Testis (tissue), 3 donors: ENCODE results near the gene ADSL. TPM values are rescaled to one million over a fixed set of nuclear protein-coding genes. Genes with fewer than 3 reads are reported as not detected.

Experiments
- DNase-seq: peaks from one replicate; pipeline ENCODE4 v3.0.0-alpha.2; 2019
- H3K27ac ChIP-seq, 2 donors: fragments of 200-600 bp; sonication (generic); one replicate each; pipeline ENCODE4 v1.5.1; 2019
- H3K27me3 ChIP-seq: fragments of 200-600 bp; sonication (generic); one replicate; pipeline ENCODE4 v1.5.1; 2019
- H3K36me3 ChIP-seq: fragments of 200-600 bp; sonication (generic); one replicate; pipeline ENCODE4 v1.5.1; 2017; ENCODE audit warnings: low read depth; ENCODE audit errors: missing control alignments
- H3K4me1 ChIP-seq: fragments of 200-600 bp; sonication (generic); one replicate; pipeline ENCODE4 v1.5.1; 2019
- H3K4me3 ChIP-seq, 2 donors: fragments of 200-600 bp; sonication (generic); one replicate each; pipeline ENCODE4 v1.5.1; 2017 to 2019
- H3K9me3 ChIP-seq: fragments of 200-600 bp; sonication (generic); one replicate; pipeline ENCODE4 v1.5.1; 2017
- POLR2A ChIP-seq: fragments of 450-650 bp; IDR thresholded peaks from one replicate; pipeline ENCODE4 v1.6.1; 2017; ENCODE audit warnings: antibody characterized with exemption, mild to moderate bottlenecking, moderate library complexity
- WGBS, 2 donors: methylation state at CpG; one replicate each; pipeline ENCODE4 v1.1.5; 2018; 5-methylcytosine and 5-hydroxymethylcytosine counted together
- intact Hi-C: fragments of 100-400 bp; cut with DNase I; formaldehyde crosslinking; loops from one replicate; pipeline ENCODE4 v1.15.1; 2023; ENCODE audit warnings: low total_unique reads
- polyA plus RNA-seq: library from polyadenylated mRNA; stranded (reverse); fragments of 350-450 nt; fragmentation: Illumina TruSeq; extraction: RNeasy Lipid Tissue Mini Kit (QIAGEN cat#74804); gene quantifications from one replicate; pipeline ENCODE4 v1.2.3, GENCODE V29; 2014; ENCODE audit warnings: low read depth, low replicate concordance; ENCODE audit not compliant: insufficient read depth
- total RNA-seq, 2 donors: library from RNA; depleted of rRNA; stranded (reverse); fragments of >200 nt; gene quantifications; one replicate each; pipeline ENCODE4 v1.2.3, GENCODE V29; 2016
- TF ChIP-seq, protein P1 (sequence below), 3 experiments: fragments of 450-650 bp in 2 of 3; fragments of 200-600 bp in 1 of 3; sonication (generic) in 1 of 3; IDR thresholded peaks; one replicate each; pipeline ENCODE4 v1.5.1; 2016 to 2019; ENCODE audit warnings: antibody characterized with exemption in 3 of 3, mild to moderate bottlenecking in 2 of 3, moderate library complexity in 1 of 3

Gene ADSL
- total and polyA plus RNA-seq, 3 donors from 2014 or later: 72.4 to 102 (median 78.9) TPM

DNA sequence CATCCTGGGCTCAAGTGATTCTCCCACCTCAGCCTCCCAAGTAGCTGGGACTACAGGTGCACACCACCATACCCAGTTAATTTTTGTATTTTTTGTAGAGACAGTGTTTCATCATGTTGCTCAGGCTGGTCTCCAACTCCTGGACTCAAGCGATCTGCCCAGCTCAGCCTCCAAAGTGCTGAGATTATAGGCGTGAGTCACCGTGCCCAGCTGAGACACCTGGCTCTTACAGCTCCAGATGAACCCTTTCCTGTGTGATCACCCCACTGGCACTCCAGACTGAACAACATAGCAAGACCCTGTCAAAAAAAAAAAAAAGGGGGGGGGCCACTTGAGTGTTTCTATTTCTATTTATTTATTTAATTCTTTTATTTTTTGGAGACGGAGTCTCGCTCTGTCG is 1.0 kb upstream of the ADSL start:
- H3K4me3 ChIP-seq: peak overlapping the region; percentile 70 to 95
- DNase-seq: no peak
- TF ChIP-seq, protein P1, sequence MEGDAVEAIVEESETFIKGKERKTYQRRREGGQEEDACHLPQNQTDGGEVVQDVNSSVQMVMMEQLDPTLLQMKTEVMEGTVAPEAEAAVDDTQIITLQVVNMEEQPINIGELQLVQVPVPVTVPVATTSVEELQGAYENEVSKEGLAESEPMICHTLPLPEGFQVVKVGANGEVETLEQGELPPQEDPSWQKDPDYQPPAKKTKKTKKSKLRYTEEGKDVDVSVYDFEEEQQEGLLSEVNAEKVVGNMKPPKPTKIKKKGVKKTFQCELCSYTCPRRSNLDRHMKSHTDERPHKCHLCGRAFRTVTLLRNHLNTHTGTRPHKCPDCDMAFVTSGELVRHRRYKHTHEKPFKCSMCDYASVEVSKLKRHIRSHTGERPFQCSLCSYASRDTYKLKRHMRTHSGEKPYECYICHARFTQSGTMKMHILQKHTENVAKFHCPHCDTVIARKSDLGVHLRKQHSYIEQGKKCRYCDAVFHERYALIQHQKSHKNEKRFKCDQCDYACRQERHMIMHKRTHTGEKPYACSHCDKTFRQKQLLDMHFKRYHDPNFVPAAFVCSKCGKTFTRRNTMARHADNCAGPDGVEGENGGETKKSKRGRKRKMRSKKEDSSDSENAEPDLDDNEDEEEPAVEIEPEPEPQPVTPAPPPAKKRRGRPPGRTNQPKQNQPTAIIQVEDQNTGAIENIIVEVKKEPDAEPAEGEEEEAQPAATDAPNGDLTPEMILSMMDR (IDR thresholded peaks at IDR 0.05): no peak
- no peak for TF ChIP-seq POLR2A
- intact Hi-C loops: loop anchor here (10.0 kb wide), 1 partner anchor 300 kb away; no protein-coding TSS in a partner anchor
- H3K27me3 ChIP-seq: no peaks in the 10 kb centered on the region
- no peaks in the 10 kb centered on the region for H3K9me3 ChIP-seq
- H3K36me3 ChIP-seq: no peaks in the 10 kb centered on the region
- peaks cover 15% of the 10 kb centered on the region for H3K4me1 ChIP-seq
- 49 to 73% methylated on average over 6 of the region's 6 CpGs for WGBS, 2 donors
- H3K27ac ChIP-seq: no peak overlapping the region

DNA sequence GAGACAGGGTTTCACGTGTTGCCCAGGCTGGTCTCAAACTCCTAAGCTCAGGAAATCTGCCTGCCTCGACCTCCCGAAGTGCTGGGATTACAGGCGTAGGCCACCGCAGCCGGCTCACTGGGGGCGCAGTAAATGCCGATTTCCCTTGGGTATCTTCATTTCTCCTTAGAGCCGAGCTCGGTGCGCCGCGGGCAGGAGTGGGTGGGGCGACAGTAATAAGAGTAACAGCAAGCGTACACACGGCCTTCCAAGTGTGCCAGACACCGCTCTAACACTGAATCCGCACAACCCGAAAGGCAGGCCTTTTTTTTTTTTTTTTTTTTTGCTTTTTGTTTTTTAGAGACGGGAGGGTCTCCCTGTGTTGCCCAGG is 500 bp upstream of the ADSL start:
- H3K36me3 ChIP-seq: no peaks in the 10 kb centered on the region
- TF ChIP-seq, protein P1 (IDR thresholded peaks at IDR 0.05): no peak
- no peak for TF ChIP-seq POLR2A
- DNase-seq: no peak
- peaks cover 15% of the 10 kb centered on the region for H3K4me1 ChIP-seq
- peak overlapping the region; percentile 70 to 95 for H3K4me3 ChIP-seq
- intact Hi-C loops: loop anchor here (10.0 kb wide), 1 partner anchor 301 kb away; no protein-coding TSS in a partner anchor
- peak overlapping the region; percentile 75 for H3K27ac ChIP-seq
- no peaks in the 10 kb centered on the region for H3K9me3 ChIP-seq
- 0 to 1% methylated on average over 20 of the region's 20 CpGs for WGBS, 2 donors
- H3K27me3 ChIP-seq: no peaks in the 10 kb centered on the region

DNA sequence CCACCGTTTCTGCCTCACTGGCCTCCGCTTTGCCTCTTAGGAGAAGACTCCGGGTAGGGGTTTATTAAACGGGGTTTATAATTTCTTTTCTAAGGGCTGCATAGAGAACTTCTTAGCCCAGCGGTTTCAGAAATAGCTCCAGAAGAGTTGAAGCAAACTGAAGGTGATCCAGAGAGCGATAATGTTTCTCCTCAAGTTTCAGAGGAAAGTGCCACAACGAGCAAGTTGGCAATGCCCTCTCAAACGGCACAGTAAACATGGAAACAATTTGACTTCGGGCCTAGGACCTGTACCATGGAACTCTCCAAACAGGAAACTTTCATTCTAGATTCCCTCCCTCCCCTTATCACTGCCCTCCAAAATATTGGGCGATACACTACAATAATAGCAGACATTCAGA is 1.0 kb downstream of the ADSL start:
- Histone ChIP-seq H3K27ac (peak overlapping the region in 1 of 2 donors; percentile 75), H3K4me3 (peak overlapping the region; percentile 70 to 95), H3K4me1 (peaks cover 15% of the 10 kb centered on the region), H3K27me3 (no peaks in the 10 kb centered on the region), H3K9me3 (no peaks in the 10 kb centered on the region), H3K36me3 (no peaks in the 10 kb centered on the region)
- WGBS, 2 donors: 4 to 14% methylated on average over 10 of the region's 10 CpGs
- intact Hi-C loops: loop anchor here (10.0 kb wide), 1 partner anchor 302 kb away; no protein-coding TSS in a partner anchor
- no peak for TF ChIP-seq POLR2A
- TF ChIP-seq, protein P1 (IDR thresholded peaks at IDR 0.05): no peak
- DNase-seq: no peak

DNA sequence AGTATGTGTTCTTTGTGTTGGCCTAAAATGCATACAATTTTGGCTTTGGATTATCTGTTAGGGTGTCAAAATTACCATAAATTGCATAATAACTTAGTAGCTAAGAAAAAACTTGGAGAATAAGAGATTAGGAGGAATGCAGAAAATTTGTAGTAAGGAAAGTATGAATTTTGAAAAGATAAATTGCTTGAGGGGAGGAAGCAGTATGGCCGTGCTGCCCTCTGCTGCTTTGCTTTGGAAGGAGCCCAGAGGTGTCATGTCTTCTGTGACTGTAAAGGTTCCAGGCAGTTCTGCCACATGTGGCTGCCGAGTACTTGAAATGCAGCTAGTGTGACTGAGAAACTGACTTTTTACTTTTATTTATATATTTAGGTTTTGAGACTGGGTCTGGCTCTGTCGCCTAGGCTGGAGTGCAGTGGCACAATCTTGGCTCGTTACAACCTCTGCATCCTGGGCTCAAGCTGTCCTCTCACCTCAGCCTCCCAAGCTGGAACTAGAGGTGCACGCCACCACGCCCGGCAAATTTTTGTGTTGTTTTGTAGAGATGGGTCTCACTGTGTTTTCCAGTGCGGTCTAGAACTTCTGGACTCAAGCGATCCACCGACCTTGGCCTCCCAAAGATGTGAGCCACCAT is 1.8 kb downstream of the ADSL start:
- Histone ChIP-seq H3K4me3 (no peak overlapping the region), H3K9me3 (no peaks in the 10 kb centered on the region), H3K36me3 (no peaks in the 10 kb centered on the region), H3K27ac (no peak overlapping the region), H3K4me1 (peaks cover 15% of the 10 kb centered on the region), H3K27me3 (no peaks in the 10 kb centered on the region)
- no peak for TF ChIP-seq POLR2A
- TF ChIP-seq, protein P1 (IDR thresholded peaks at IDR 0.05): peak; percentile 21 to 68 (median 61)
- WGBS, 2 donors: 62 to 69% methylated on average over 10 of the region's 10 CpGs
- intact Hi-C loops: loop anchor here (10.0 kb wide), 1 partner anchor 303 kb away; no protein-coding TSS in a partner anchor
- DNase-seq: peak; percentile 79

DNA sequence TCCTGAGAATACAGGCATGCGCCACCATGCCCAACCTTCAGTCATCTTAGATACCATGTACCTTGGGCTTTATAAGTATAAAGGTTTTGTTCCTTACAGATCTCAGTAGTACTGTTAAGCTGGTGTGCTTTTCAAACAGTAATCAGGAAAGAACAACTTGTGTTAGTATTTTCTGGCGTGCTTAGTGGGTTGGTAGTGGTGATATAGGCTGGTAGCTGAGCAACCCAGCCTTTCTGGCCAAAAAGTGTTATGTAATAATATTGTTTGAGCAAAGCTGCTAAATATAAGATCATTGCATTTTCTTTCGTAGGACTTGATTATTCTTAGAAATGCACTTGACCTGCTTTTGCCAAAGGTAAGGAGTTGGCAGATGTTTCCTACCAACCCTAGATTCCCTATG is 6.5 kb downstream of the ADSL start:
- no peaks in the 10 kb centered on the region for H3K36me3 ChIP-seq
- H3K4me1 ChIP-seq: peaks cover 8% of the 10 kb centered on the region
- no peaks in the 10 kb centered on the region for H3K9me3 ChIP-seq
- no peak overlapping the region for H3K4me3 ChIP-seq
- TF ChIP-seq, protein P1 (IDR thresholded peaks at IDR 0.05): no peak
- no peak for TF ChIP-seq POLR2A
- intact Hi-C loops: no loop called here
- no peak for DNase-seq
- no peak overlapping the region for H3K27ac ChIP-seq
- no peaks in the 10 kb centered on the region for H3K27me3 ChIP-seq
- WGBS, 2 donors: 95% methylated on average over 3 of the region's 3 CpGs
